Lung microvascular endothelial cell (primary cell): ENCODE measurements around the gene SLC17A2. TPM values are rescaled to one million over a fixed set of nuclear protein-coding genes. Genes with fewer than 3 reads are reported as not detected.

Experiments used
- DNase-seq, 2 donors: peaks; one replicate each; pipeline versions ENCODE4 v3.0.0 to v3.0.0-alpha.2; 2010; ENCODE audit warnings: low read depth in 2 of 2
- total RNA-seq: library from RNA; depleted of rRNA; stranded (reverse); fragments of >200 nt; gene quantifications from 2 replicates; pipeline ENCODE4 v1.2.1, GENCODE V29; 2014

Gene SLC17A2
- total RNA-seq, 1 donor from 2014 or later, result not detected

- no peak for DNase-seq
These were observed 44.4 kb downstream of the SLC17A2 start for GRCh38 chr6:25886066-25886465.

GRCh38 chr6:25883991-25884390 lies 46.5 kb downstream of the SLC17A2 start:
- no peak for DNase-seq

- DNase-seq, result no peak
These were observed 47.0 kb downstream of the SLC17A2 start for GRCh38 chr6:25883536-25883935.

GRCh38 chr6:25882051-25882496 lies 48.4 kb downstream of the SLC17A2 start:
- peak in 1 of 2 donors; percentile 1 for DNase-seq

- DNase-seq, result no peak
These were observed 49.9 kb downstream of the SLC17A2 start for GRCh38 chr6:25880601-25881000.

GRCh38 chr6:25878721-25879322 lies 51.7 kb downstream of the SLC17A2 start:
- no peak for DNase-seq

- no peak for DNase-seq
These were observed 54.4 kb downstream of the SLC17A2 start for GRCh38 chr6:25875926-25876602.

GRCh38 chr6:25875563-25875905 lies 55.0 kb downstream of the SLC17A2 start:
- DNase-seq, result no peak

GRCh38 chr6:25874822-25875562 lies 55.5 kb downstream of the SLC17A2 start:
- no peak for DNase-seq

GRCh38 chr6:25874118-25874517 lies 56.4 kb downstream of the SLC17A2 start, which contains the start of gene SLC17A3:
Gene SLC17A3, minus strand, starts transcription at chr6:25874243. Its CDS starts 5,856 bp downstream, at chr6:25868387.
- no peak for DNase-seq

- no peak for DNase-seq
These were observed 57.7 kb downstream of the SLC17A2 start for GRCh38 chr6:25872814-25873213.

GRCh38 chr6:25869840-25870239 lies 60.7 kb downstream of the SLC17A2 start:
- no peak for DNase-seq

- no peak for DNase-seq
These were observed 61.9 kb downstream of the SLC17A2 start for GRCh38 chr6:25868436-25869183.

- no peak for DNase-seq
These were observed 64.5 kb downstream of the SLC17A2 start for GRCh38 chr6:25866011-25866410.

GRCh38 chr6:25863360-25863759 lies 67.1 kb downstream of the SLC17A2 start:
- no peak for DNase-seq

Other genes with a start within 250 kb of the SLC17A2 start
- gene SLC17A4, start 175.9 kb downstream of the SLC17A2 start, total RNA-seq, result not detected in 2 replicates
- not detected in 2 replicates for gene SLC17A1, start 98.6 kb downstream of the SLC17A2 start, total RNA-seq
- not detected in 2 replicates for gene SLC17A3, start 56.4 kb downstream of the SLC17A2 start, total RNA-seq
- gene TRIM38, start 32.1 kb upstream of the SLC17A2 start, total RNA-seq, result 4.8 and 5.9 TPM in 2 replicates
- 1.4 and 1.7 TPM in 2 replicates for gene HFE, start 156.7 kb upstream of the SLC17A2 start, total RNA-seq